Gastroesophageal sphincter (tissue), 3 donors: Measurements from ENCODE around the gene PPP1R12C.

ENCODE experiments used
- CTCF ChIP-seq, 4 experiments: fragments of 200-600 bp in 2 of 4; fragments of 450-650 bp in 2 of 4; sonication (generic) in 1 of 4; IDR thresholded peaks; one replicate each; pipeline ENCODE4 v1.5.1; 2017 to 2019; ENCODE audit warnings: antibody characterized with exemption in 4 of 4, mild to moderate bottlenecking in 2 of 4, moderate library complexity in 2 of 4
- EP300 ChIP-seq: sonication (generic); formaldehyde crosslinking; IDR thresholded peaks from one replicate; pipeline ENCODE4 v1.6.1; 2017; ENCODE audit warnings: antibody characterized with exemption, mild to moderate bottlenecking
- POLR2A ChIP-seq, 2 donors: fragments of 450-650 bp; IDR thresholded peaks; one replicate each; pipeline ENCODE4 v1.6.1; 2017; ENCODE audit warnings: antibody characterized with exemption in 2 of 2, mild to moderate bottlenecking in 2 of 2, moderate library complexity in 1 of 2
- POLR2AphosphoS5 ChIP-seq: sonication (generic); formaldehyde crosslinking; IDR thresholded peaks from one replicate; pipeline ENCODE4 v1.6.1; 2017; ENCODE audit warnings: antibody characterized with exemption

GRCh38 chr19:55098716-55099556 is 18.5 kb downstream of the PPP1R12C start:
- TF ChIP-seq CTCF (IDR thresholded peaks at IDR 0.05): no peak
- no peak for TF ChIP-seq POLR2A (IDR thresholded peaks at IDR 0.05)
- no peak for TF ChIP-seq POLR2AphosphoS5
- no peak for TF ChIP-seq EP300
